Measurements from ENCODE around the gene BCKDHB. TPM values are rescaled to one million over a fixed set of nuclear protein-coding genes. Genes with fewer than 3 reads are reported as not detected.

Gene BCKDHB
- polyA plus RNA-seq, 1 of the 3 experiments (the other 2 are of a cell fraction) = 19.9 TPM

DNA sequence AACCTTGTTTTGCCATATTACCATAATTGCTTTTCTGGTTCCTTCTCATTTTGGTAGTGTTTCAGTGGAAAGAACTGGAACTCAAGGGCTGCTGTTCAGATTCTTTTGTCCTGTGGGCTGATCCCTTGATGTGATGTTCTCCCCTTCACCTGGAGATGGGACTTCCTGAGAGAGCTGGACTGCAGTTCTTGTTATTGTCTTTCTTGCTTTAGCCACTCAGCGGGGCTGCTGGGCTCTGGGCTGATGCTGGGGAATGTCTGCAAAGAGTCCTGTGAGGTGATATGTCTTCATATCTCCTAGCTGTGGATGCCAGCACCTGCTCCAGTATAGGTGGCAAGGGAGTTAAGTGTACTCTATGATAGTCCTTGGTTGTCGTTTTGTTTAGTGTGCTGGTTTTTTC lies 79.0 kb downstream of the BCKDHB start (continued):
- no peak for TF ChIP-seq RXRA (IDR thresholded peaks at IDR 0.05; ENCODE audit: borderline replicate concordance, low read depth)

- Histone ChIP-seq H3K4me2 (no peak overlapping the region), H3K9me2 (no peaks in the 10 kb centered on the region), H2AFZ (ENCODE audit: low read depth) (no peak overlapping the region), H3F3A (replicated peaks; ENCODE audit: insufficient read depth) (peaks cover 9% of the 10 kb centered on the region), H4K20me1 (ENCODE audit: insufficient read depth) (no peaks in the 10 kb centered on the region), H3K27ac (ENCODE audit: low read depth in 2 of 2, low read length in 1 of 2) (no peak overlapping the region), H3K4me3 (ENCODE audit: low read depth in 2 of 2, low read length in 1 of 2) (no peak overlapping the region), H3K36me3 (replicated peaks in 1 of 2; ENCODE audit: control insufficient read depth in 1 of 2, insufficient read depth in 2 of 2, low read length in 1 of 2) (peaks cover 0 to 9% of the 10 kb centered on the region in 2 experiments), H3K79me2 (ENCODE audit: insufficient read depth) (peaks cover 4% of the 10 kb centered on the region; the same call in 1 of the 2 replicates), H3K9ac (no peak overlapping the region), H3K27me3 (ENCODE audit: insufficient read depth) (no peaks in the 10 kb centered on the region), H3K9me3 (0 out of 2 replicates have a peak, but pooled peaks cover 7% of the 10 kb centered on the region), H3K4me1 (ENCODE audit: control insufficient read depth in 1 of 2, insufficient read depth in 2 of 2, low read depth in 1 of 2, low read length in 1 of 2) (peaks cover 0 to 8% of the 10 kb centered on the region in 2 experiments)
- ChIA-PET CTCF (no interaction called here), POLR2A (no interaction called here)
- no peak for DNase-seq
- WGBS (ENCODE audit: low lambda C conversion rate) = 91% methylated on average over 6 of the region's 7 CpGs
- no peak for TF ChIP-seq JUND (IDR thresholded peaks at IDR 0.05)
- TF ChIP-seq FOXM1 (IDR thresholded peaks at IDR 0.05; ENCODE audit: low read depth) = no peak
- no peak for TF ChIP-seq RXRA (IDR thresholded peaks at IDR 0.05; ENCODE audit: borderline replicate concordance, low read depth)
- TF ChIP-seq TAF1 (IDR thresholded peaks at IDR 0.05; ENCODE audit: borderline replicate concordance, low read depth, low read length) = no peak
- no peak for TF ChIP-seq RCOR1 (IDR thresholded peaks at IDR 0.05; ENCODE audit: low read length)
- no peak for TF ChIP-seq SMC3 (IDR thresholded peaks at IDR 0.05; ENCODE audit: low read depth, low read length)
- TF ChIP-seq, protein P1, sequence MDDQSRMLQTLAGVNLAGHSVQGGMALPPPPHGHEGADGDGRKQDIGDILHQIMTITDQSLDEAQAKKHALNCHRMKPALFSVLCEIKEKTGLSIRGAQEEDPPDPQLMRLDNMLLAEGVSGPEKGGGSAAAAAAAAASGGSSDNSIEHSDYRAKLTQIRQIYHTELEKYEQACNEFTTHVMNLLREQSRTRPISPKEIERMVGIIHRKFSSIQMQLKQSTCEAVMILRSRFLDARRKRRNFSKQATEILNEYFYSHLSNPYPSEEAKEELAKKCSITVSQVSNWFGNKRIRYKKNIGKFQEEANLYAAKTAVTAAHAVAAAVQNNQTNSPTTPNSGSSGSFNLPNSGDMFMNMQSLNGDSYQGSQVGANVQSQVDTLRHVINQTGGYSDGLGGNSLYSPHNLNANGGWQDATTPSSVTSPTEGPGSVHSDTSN (IDR thresholded peaks at IDR 0.05) = no peak
Measured at GRCh38 chr6:80186082-80186481, 79.6 kb downstream of the BCKDHB start.

- Histone ChIP-seq H3K9me2 (no peaks in the 10 kb centered on the region; the same call in 1 of the 2 replicates), H3K9me3 (no peaks in the 10 kb centered on the region), H2AFZ (ENCODE audit: low read depth) (no peak overlapping the region), H3K36me3 (replicated peaks in 1 of 2; ENCODE audit: control insufficient read depth in 1 of 2, insufficient read depth in 2 of 2, low read length in 1 of 2) (peaks cover 0 to 6% of the 10 kb centered on the region in 2 experiments), H3K4me3 (ENCODE audit: low read depth in 2 of 2, low read length in 1 of 2) (no peak overlapping the region), H3K4me2 (no peak overlapping the region), H3K79me2 (ENCODE audit: insufficient read depth) (peaks cover 3% of the 10 kb centered on the region; the same call in 1 of the 2 replicates), H3K4me1 (ENCODE audit: control insufficient read depth in 1 of 2, insufficient read depth in 2 of 2, low read depth in 1 of 2, low read length in 1 of 2) (no peaks in the 10 kb centered on the region; a peak in 1 of 4 replicates), H3K27ac (ENCODE audit: low read depth in 2 of 2, low read length in 1 of 2) (no peak overlapping the region), H3K9ac (no peak overlapping the region), H4K20me1 (ENCODE audit: insufficient read depth) (no peaks in the 10 kb centered on the region), H3F3A (replicated peaks; ENCODE audit: insufficient read depth) (no peaks in the 10 kb centered on the region), H3K27me3 (ENCODE audit: insufficient read depth) (no peaks in the 10 kb centered on the region)
- no peak for DNase-seq
- ChIA-PET CTCF (no interaction called here), POLR2A (no interaction called here)
- WGBS (ENCODE audit: low lambda C conversion rate) = 89% methylated on average over 4 of the region's 4 CpGs
- TF ChIP-seq ELF1 (IDR thresholded peaks at IDR 0.05) = no peak
- no peak for TF ChIP-seq USF2 (IDR thresholded peaks at IDR 0.05; ENCODE audit: borderline replicate concordance, low read depth, low read length)
- no peak for TF ChIP-seq FOXJ3 (CRISPR knock-in tag; IDR thresholded peaks at IDR 0.05)
- no peak for TF ChIP-seq GATA2 (CRISPR knock-in tag; IDR thresholded peaks at IDR 0.05)
- no peak for TF ChIP-seq TCF12 (IDR thresholded peaks at IDR 0.05)
- no peak for TF ChIP-seq MAX (IDR thresholded peaks at IDR 0.05; ENCODE audit: low read depth)
- TF ChIP-seq MXI1 (IDR thresholded peaks at IDR 0.05; ENCODE audit: low read depth, low read length) = no peak
- no peak for TF ChIP-seq RCOR1 (IDR thresholded peaks at IDR 0.05; ENCODE audit: low read length)
- no peak for TF ChIP-seq GABPA (IDR thresholded peaks at IDR 0.05; ENCODE audit: low read depth)
- no peak for TF ChIP-seq RAD21 (IDR thresholded peaks at IDR 0.05; ENCODE audit: low read length)
- no peak for TF ChIP-seq POLR2AphosphoS5 (IDR thresholded peaks at IDR 0.05; ENCODE audit: low read depth, low read length)
- TF ChIP-seq SIN3A (IDR thresholded peaks at IDR 0.05; ENCODE audit: borderline replicate concordance, low read depth, low read length) = no peak
- TF ChIP-seq, protein P2, sequence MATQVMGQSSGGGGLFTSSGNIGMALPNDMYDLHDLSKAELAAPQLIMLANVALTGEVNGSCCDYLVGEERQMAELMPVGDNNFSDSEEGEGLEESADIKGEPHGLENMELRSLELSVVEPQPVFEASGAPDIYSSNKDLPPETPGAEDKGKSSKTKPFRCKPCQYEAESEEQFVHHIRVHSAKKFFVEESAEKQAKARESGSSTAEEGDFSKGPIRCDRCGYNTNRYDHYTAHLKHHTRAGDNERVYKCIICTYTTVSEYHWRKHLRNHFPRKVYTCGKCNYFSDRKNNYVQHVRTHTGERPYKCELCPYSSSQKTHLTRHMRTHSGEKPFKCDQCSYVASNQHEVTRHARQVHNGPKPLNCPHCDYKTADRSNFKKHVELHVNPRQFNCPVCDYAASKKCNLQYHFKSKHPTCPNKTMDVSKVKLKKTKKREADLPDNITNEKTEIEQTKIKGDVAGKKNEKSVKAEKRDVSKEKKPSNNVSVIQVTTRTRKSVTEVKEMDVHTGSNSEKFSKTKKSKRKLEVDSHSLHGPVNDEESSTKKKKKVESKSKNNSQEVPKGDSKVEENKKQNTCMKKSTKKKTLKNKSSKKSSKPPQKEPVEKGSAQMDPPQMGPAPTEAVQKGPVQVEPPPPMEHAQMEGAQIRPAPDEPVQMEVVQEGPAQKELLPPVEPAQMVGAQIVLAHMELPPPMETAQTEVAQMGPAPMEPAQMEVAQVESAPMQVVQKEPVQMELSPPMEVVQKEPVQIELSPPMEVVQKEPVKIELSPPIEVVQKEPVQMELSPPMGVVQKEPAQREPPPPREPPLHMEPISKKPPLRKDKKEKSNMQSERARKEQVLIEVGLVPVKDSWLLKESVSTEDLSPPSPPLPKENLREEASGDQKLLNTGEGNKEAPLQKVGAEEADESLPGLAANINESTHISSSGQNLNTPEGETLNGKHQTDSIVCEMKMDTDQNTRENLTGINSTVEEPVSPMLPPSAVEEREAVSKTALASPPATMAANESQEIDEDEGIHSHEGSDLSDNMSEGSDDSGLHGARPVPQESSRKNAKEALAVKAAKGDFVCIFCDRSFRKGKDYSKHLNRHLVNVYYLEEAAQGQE (IDR thresholded peaks at IDR 0.05; ENCODE audit: low read depth, low read length) = no peak
- no peak for TF ChIP-seq USF1 (IDR thresholded peaks at IDR 0.05; ENCODE audit: borderline replicate concordance, low read depth)
- no peak for TF ChIP-seq SMC3 (IDR thresholded peaks at IDR 0.05; ENCODE audit: low read depth, low read length)
- no peak for TF ChIP-seq FOXM1 (IDR thresholded peaks at IDR 0.05; ENCODE audit: low read depth)
- TF ChIP-seq FOSL2 (IDR thresholded peaks at IDR 0.05; ENCODE audit: borderline replicate concordance, low read depth) = no peak
- no peak for TF ChIP-seq NRF1 (IDR thresholded peaks at IDR 0.05; ENCODE audit: low read depth, low read length)
Measured at GRCh38 chr6:80196906-80197305, 90.4 kb downstream of the BCKDHB start.

Data from SK-N-SH (cell line).